K562 (cell line): Measurements from ENCODE around the gene PRELID3B. TPM values are rescaled to one million over a fixed set of nuclear protein-coding genes. Genes with fewer than 3 reads are reported as not detected.
A peak's percentile ranks its signal among the peaks of the same experiment; 100 is the strongest.

ENCODE experiments used
- ARHGAP35 ChIP-seq: fragments of 450-650 bp; IDR thresholded peaks from 2 replicates; pipeline ENCODE4 v1.6.1; 2018; ENCODE audit not compliant: partially characterized antibody
- ARNT ChIP-seq, 2 experiments: fragments of 450-650 bp; IDR thresholded peaks; 2 replicates each; pipeline ENCODE4 v1.6.1; 2016; ENCODE audit warnings: mild to moderate bottlenecking in 1 of 2
- CBX1 ChIP-seq: sonication (generic); IDR thresholded peaks from 2 replicates; pipeline ENCODE4 v1.6.1; 2016; ENCODE audit warnings: antibody characterized with exemption, low read depth, mild to moderate bottlenecking
- CHD4 ChIP-seq: fragments of 200-600 bp; sonication (generic); IDR thresholded peaks from 3 replicates; pipeline ENCODE4 v1.6.1; 2012; ENCODE audit warnings: low read depth, mild to moderate bottlenecking, mixed read lengths, low read length, inconsistent platforms; ENCODE audit not compliant: insufficient read depth, insufficient replicate concordance, poor library complexity, severe bottlenecking
- CTBP1 ChIP-seq: fragments of 450-650 bp; IDR thresholded peaks from 2 replicates; pipeline ENCODE4 v1.6.1; 2016; ENCODE audit warnings: borderline replicate concordance
- HDAC2 ChIP-seq: fragments of 450-650 bp; IDR thresholded peaks from 2 replicates; pipeline ENCODE4 v1.6.1; 2016; ENCODE audit warnings: mild to moderate bottlenecking
- HNRNPL ChIP-seq: fragments of 200-400 bp; formaldehyde crosslinking; IDR thresholded peaks from 2 replicates; pipeline ENCODE4 v1.6.1; 2017; ENCODE audit warnings: low read depth, mild to moderate bottlenecking, low read length
- ILF3 ChIP-seq: fragments of 450-650 bp; IDR thresholded peaks from 2 replicates; pipeline ENCODE4 v1.6.1; 2018; ENCODE audit warnings: antibody characterized with exemption, mild to moderate bottlenecking, moderate library complexity, borderline replicate concordance
- KLF6 ChIP-seq: fragments of 250-450 bp; sonication (Bioruptor Pico); IDR thresholded peaks from 2 replicates; pipeline ENCODE4 v1.4.0; 2020; ENCODE audit warnings: mild to moderate bottlenecking, moderate library complexity, borderline replicate concordance
- RBM22 ChIP-seq: fragments of 200-400 bp; formaldehyde crosslinking; IDR thresholded peaks from 2 replicates; pipeline ENCODE4 v1.6.1; 2018; ENCODE audit warnings: low read length, low read depth; ENCODE audit not compliant: poor library complexity, severe bottlenecking
- RCOR1 ChIP-seq, 2 experiments: IDR thresholded peaks; 2 replicates each; pipeline ENCODE4 v1.6.1; 2012; ENCODE audit warnings: low read depth in 2 of 2, low read length in 2 of 2, borderline replicate concordance in 1 of 2, improper control_type of control experiment in 1 of 2
- SIN3B ChIP-seq: fragments of 450-650 bp; IDR thresholded peaks from 2 replicates; pipeline ENCODE4 v1.6.1; 2017; ENCODE audit warnings: low read depth, mild to moderate bottlenecking, moderate library complexity
- YY1 ChIP-seq, 3 experiments: IDR thresholded peaks; 2 replicates each; pipeline ENCODE4 v1.6.1; 2011; ENCODE audit warnings: low read length in 2 of 3, mild to moderate bottlenecking in 2 of 3, moderate library complexity in 2 of 3, borderline replicate concordance in 1 of 3, control low read depth in 1 of 3, low read depth in 1 of 3; ENCODE audit not compliant: insufficient read depth in 3 of 3, insufficient replicate concordance in 2 of 3, control insufficient read depth in 1 of 3, insufficient read length in 1 of 3; ENCODE audit errors: extremely low read depth in 1 of 3
- ZNF282 ChIP-seq: sonication (generic); formaldehyde crosslinking; IDR thresholded peaks from 2 replicates; pipeline ENCODE4 v1.8.1; 2023; ENCODE audit warnings: missing genetic modification reagents
- polyA plus RNA-seq, 8 experiments: library from polyadenylated mRNA; depleted of rRNA in 4 of 8; stranded (reverse) in 5 of 8; unstranded in 3 of 8; fragments of >200 nt; fragmentation: Nextera tagmentation in 2 of 8; fragmentation: Illumina TruSeq in 1 of 8; extraction: Ambion mirVana in 2 of 8; extraction: Trizol in 1 of 8; gene quantifications; 2 replicates each; pipeline versions ENCODE4 v1.2.1 to v1.2.3, GENCODE V29; 2011 to 2014; ENCODE audit warnings: inconsistent platforms in 1 of 8, missing spikeins in 1 of 8
- total RNA-seq, 7 experiments: library from RNA; depleted of rRNA in 6 of 7; stranded (reverse); fragments of >200 nt in 6 of 7; fragmentation: Illumina TruSeq in 2 of 7; extraction: Trizol in 2 of 7; gene quantifications; 2 replicates each; pipeline versions ENCODE4 v1.2.1 to v1.2.3, GENCODE V29; 2011 to 2021; ENCODE audit warnings: low replicate concordance in 1 of 7
- TF ChIP-seq, protein P1 (sequence below), 2 experiments: fragments of 200-800 bp in 1 of 2; sonication (Bioruptor generic) in 1 of 2; sonication (generic) in 1 of 2; formaldehyde crosslinking in 1 of 2; IDR thresholded peaks in 1 of 2; conservative IDR thresholded peaks in 1 of 2; 2 replicates each; pipeline versions ENCODE4 v1.5.0 to v1.6.1; 2016 to 2020; ENCODE audit warnings: missing compliant biosample characterization in 1 of 2, missing genetic modification characterization in 1 of 2, missing genetic modification reagents in 1 of 2
- TF ChIP-seq, protein P2 (sequence below): sonication (generic); formaldehyde crosslinking; IDR thresholded peaks from 2 replicates; pipeline ENCODE4 v1.8.0; 2022; ENCODE audit warnings: missing genetic modification reagents, mild to moderate bottlenecking, moderate library complexity, borderline replicate concordance
- TF ChIP-seq, protein P3 (sequence below), 2 experiments: IDR thresholded peaks; 2 replicates each; pipeline ENCODE4 v1.6.1; 2011; ENCODE audit warnings: borderline replicate concordance in 1 of 2, control low read depth in 1 of 2, low read depth in 1 of 2, low read length in 1 of 2, mild to moderate bottlenecking in 1 of 2, mixed read lengths in 1 of 2, moderate library complexity in 1 of 2; ENCODE audit not compliant: insufficient read depth in 1 of 2, insufficient read length in 1 of 2, poor library complexity in 1 of 2, severe bottlenecking in 1 of 2; ENCODE audit errors: extremely low read depth in 1 of 2
- TF ChIP-seq, protein P4 (sequence below): fragments of 250-450 bp; sonication (Bioruptor Pico); IDR thresholded peaks from 2 replicates; pipeline ENCODE4 v1.8.0; 2021; ENCODE audit warnings: borderline replicate concordance, mild to moderate bottlenecking, moderate library complexity; ENCODE audit not compliant: poor library complexity, severe bottlenecking
- TF ChIP-seq, protein P5 (sequence below): sonication (generic); IDR thresholded peaks from 2 replicates; pipeline ENCODE4 v1.6.1; 2016

Gene PRELID3B
- total and polyA plus RNA-seq, 9 of the 15 experiments (the other 6 are each of a cell fraction or from before 2014, with no cell fraction given), result 77.0 to 186 (median 101) TPM

DNA sequence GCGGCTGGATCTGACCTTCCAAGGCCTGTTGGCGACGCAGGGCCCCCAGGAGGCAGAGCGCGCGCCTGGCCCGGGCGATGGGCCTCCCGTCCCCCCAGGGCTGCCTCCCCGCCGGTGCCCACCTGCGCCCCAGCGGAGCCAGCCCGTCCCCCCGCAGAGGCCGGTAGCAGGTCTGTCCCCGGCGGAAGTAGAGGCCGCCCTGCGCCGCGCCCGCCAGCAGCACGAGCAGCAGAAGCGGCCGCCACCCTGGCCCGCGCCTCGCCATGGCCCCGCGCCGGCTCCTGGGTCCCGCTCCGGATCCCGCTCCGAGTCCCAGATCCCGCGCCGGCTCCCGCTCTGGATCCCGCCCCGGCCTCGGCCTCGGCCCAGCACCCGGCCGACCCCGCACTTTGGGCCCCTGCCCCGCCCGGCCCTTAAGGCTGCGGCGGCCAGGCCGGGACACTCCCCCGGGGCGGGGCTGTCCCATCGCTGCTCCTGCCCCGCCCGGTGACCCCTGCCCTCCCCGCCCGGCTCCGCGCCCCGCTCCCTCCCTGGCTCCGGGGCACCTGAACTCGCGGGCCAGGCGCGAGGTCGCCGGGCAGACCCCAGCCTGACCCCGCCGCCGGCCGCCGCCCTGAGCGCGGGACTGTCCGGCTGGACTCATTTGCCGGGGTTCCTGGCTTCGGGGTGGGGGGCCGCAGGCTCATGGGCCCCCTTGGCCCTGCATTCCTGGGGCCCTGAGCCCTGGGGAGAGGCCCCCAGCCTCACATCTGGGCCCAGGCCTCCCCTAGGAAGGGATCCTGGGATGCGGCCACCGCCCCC lies 35.5 kb downstream of the PRELID3B start, which contains the start of gene CTSZ (continued):
- TF ChIP-seq, protein P1, sequence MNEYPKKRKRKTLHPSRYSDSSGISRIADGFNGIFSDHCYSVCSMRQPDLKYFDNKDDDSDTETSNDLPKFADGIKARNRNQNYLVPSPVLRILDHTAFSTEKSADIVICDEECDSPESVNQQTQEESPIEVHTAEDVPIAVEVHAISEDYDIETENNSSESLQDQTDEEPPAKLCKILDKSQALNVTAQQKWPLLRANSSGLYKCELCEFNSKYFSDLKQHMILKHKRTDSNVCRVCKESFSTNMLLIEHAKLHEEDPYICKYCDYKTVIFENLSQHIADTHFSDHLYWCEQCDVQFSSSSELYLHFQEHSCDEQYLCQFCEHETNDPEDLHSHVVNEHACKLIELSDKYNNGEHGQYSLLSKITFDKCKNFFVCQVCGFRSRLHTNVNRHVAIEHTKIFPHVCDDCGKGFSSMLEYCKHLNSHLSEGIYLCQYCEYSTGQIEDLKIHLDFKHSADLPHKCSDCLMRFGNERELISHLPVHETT (CRISPR knock-in tag; conservative IDR thresholded peaks at IDR 0.05 in 1 of 2, IDR thresholded peaks at IDR 0.05 in 1 of 2), result 0 out of 4 replicates have a peak, but pooled peaks of 1 of the 2 experiments have one; percentile 42
- TF ChIP-seq, protein P2, sequence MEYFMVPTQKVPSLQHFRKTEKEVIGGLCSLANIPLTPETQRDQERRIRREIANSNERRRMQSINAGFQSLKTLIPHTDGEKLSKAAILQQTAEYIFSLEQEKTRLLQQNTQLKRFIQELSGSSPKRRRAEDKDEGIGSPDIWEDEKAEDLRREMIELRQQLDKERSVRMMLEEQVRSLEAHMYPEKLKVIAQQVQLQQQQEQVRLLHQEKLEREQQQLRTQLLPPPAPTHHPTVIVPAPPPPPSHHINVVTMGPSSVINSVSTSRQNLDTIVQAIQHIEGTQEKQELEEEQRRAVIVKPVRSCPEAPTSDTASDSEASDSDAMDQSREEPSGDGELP (CRISPR knock-in tag), result peak; percentile 9; the same call in 1 of the 2 replicates
- TF ChIP-seq ILF3 (0 out of 2 replicates have a peak, but pooled peaks have one; percentile 45), RBM22 (peak; percentile 100), RCOR1 (IDR thresholded peaks at IDR 0.05; ENCODE audit: borderline replicate concordance in 1 of 2, low read depth in 2 of 2, low read length in 2 of 2) (peak in 1 of 2 experiments; percentile 19; a peak in 1 of 4 replicates), HDAC2 (no peak), CBX1 (peak; percentile 77; the same call in 1 of the 2 replicates), YY1 (IDR thresholded peaks at IDR 0.05; ENCODE audit: borderline replicate concordance in 1 of 3, control insufficient read depth in 1 of 3, extremely low read depth in 1 of 3, insufficient read depth in 3 of 3, insufficient read length in 1 of 3, insufficient replicate concordance in 2 of 3, low read depth in 1 of 3, low read length in 2 of 3) (peak in 2 of 3 experiments; percentile 38 to 43), CHD4 (peak; percentile 46), KLF6 (no peak), SIN3B (peak; percentile 20; the same call in 1 of the 2 replicates), ARNT (IDR thresholded peaks at IDR 0.05) (no peak), ARHGAP35 (no peak), CTBP1 (peak; percentile 43; the same call in 1 of the 2 replicates), ZNF282 (CRISPR knock-in tag) (peak; percentile 97; the same call in 1 of the 2 replicates), HNRNPL (peak; percentile 52; the same call in 1 of the 2 replicates)
- TF ChIP-seq, protein P3, sequence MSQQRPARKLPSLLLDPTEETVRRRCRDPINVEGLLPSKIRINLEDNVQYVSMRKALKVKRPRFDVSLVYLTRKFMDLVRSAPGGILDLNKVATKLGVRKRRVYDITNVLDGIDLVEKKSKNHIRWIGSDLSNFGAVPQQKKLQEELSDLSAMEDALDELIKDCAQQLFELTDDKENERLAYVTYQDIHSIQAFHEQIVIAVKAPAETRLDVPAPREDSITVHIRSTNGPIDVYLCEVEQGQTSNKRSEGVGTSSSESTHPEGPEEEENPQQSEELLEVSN (IDR thresholded peaks at IDR 0.05; ENCODE audit: borderline replicate concordance in 1 of 2, extremely low read depth in 1 of 2, insufficient read depth in 1 of 2, insufficient read length in 1 of 2, low read depth in 1 of 2, low read length in 1 of 2, poor library complexity in 1 of 2, severe bottlenecking in 1 of 2), result peak; percentile 13 to 74
- TF ChIP-seq, protein P4, sequence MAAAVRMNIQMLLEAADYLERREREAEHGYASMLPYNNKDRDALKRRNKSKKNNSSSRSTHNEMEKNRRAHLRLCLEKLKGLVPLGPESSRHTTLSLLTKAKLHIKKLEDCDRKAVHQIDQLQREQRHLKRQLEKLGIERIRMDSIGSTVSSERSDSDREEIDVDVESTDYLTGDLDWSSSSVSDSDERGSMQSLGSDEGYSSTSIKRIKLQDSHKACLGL, result no peak
- TF ChIP-seq, protein P5, sequence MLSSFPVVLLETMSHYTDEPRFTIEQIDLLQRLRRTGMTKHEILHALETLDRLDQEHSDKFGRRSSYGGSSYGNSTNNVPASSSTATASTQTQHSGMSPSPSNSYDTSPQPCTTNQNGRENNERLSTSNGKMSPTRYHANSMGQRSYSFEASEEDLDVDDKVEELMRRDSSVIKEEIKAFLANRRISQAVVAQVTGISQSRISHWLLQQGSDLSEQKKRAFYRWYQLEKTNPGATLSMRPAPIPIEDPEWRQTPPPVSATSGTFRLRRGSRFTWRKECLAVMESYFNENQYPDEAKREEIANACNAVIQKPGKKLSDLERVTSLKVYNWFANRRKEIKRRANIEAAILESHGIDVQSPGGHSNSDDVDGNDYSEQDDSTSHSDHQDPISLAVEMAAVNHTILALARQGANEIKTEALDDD, result no peak
